Hepatocyte (in vitro differentiated cells): ENCODE data around the gene SPR. TPM values are rescaled to one million over a fixed set of nuclear protein-coding genes. Genes with fewer than 3 reads are reported as not detected.

Experiments
- DNase-seq: peaks from one replicate; pipeline ENCODE4 v3.0.0-alpha.2; 2016; ENCODE audit warnings: low spot score
- H2AFZ ChIP-seq: fragments of 200-600 bp; sonication (generic); 2 replicates; pipeline ENCODE4 v1.6.0; 2016; ENCODE audit warnings: antibody characterized with exemption, mild to moderate bottlenecking
- H3K27ac ChIP-seq: fragments of 200-600 bp; sonication (generic); 2 replicates; pipeline ENCODE4 v1.5.1; 2016; ENCODE audit warnings: mild to moderate bottlenecking
- H3K27me3 ChIP-seq: fragments of 200-600 bp; sonication (generic); 2 replicates; pipeline ENCODE4 v1.6.1; 2016
- H3K36me3 ChIP-seq: fragments of 200-600 bp; sonication (generic); replicated peaks from 2 replicates; pipeline ENCODE4 v1.5.1; 2016; ENCODE audit warnings: low read depth; ENCODE audit not compliant: insufficient read depth
- H3K4me1 ChIP-seq: fragments of 200-600 bp; sonication (generic); 2 replicates; pipeline ENCODE4 v1.5.1; 2016; ENCODE audit warnings: mild to moderate bottlenecking, moderate library complexity; ENCODE audit not compliant: insufficient read depth
- H3K4me2 ChIP-seq: fragments of 200-600 bp; sonication (generic); 2 replicates; pipeline ENCODE4 v1.6.0; 2016
- H3K4me3 ChIP-seq: fragments of 200-600 bp; sonication (generic); 2 replicates; pipeline ENCODE4 v1.5.1; 2016; ENCODE audit warnings: mild to moderate bottlenecking
- H3K79me2 ChIP-seq: fragments of 200-600 bp; sonication (generic); 2 replicates; pipeline ENCODE4 v1.6.0; 2017; ENCODE audit warnings: mild to moderate bottlenecking
- H3K9me2 ChIP-seq: fragments of 200-600 bp; sonication (generic); replicated peaks from 2 replicates; pipeline ENCODE4 v1.6.0; 2017; ENCODE audit warnings: mild to moderate bottlenecking; ENCODE audit not compliant: insufficient read depth
- H3K9me3 ChIP-seq: fragments of 200-600 bp; sonication (generic); 2 replicates; pipeline ENCODE4 v1.5.1; 2016; ENCODE audit warnings: low read depth, mild to moderate bottlenecking
- H4K20me1 ChIP-seq: fragments of 200-600 bp; sonication (generic); 2 replicates; pipeline ENCODE4 v1.6.0; 2016; ENCODE audit warnings: mild to moderate bottlenecking; ENCODE audit not compliant: insufficient read depth, poor library complexity, severe bottlenecking
- CTCF ChIP-seq: fragments of 200-600 bp; sonication (generic); IDR thresholded peaks from 2 replicates; pipeline ENCODE4 v1.5.1; 2016; ENCODE audit warnings: antibody characterized with exemption, mild to moderate bottlenecking; ENCODE audit not compliant: poor library complexity
- EZH2 ChIP-seq: fragments of 200-600 bp; sonication (generic); IDR thresholded peaks from 2 replicates; pipeline ENCODE4 v1.6.1; 2016; ENCODE audit warnings: antibody characterized with exemption, mild to moderate bottlenecking, borderline replicate concordance
- EZH2phosphoT487 ChIP-seq: fragments of 200-600 bp; sonication (generic); IDR thresholded peaks from one replicate; pipeline ENCODE4 v1.6.1; 2018; ENCODE audit warnings: antibody characterized with exemption, mild to moderate bottlenecking, low read depth, moderate library complexity; ENCODE audit not compliant: unreplicated experiment, severe bottlenecking
- WGBS: methylation state at CpG from one replicate; pipeline ENCODE4 v1.1.6; 2016; ENCODE audit warnings: low lambda C conversion rate; ENCODE audit errors: missing lambda C conversion rate; 5-methylcytosine and 5-hydroxymethylcytosine counted together
- polyA plus RNA-seq: library from polyadenylated mRNA; unstranded; fragments of >200 nt; fragmentation: Nextera tagmentation; extraction: Ambion mirVana; gene quantifications from 2 replicates; pipeline ENCODE4 v1.2.1, GENCODE V29; 2016
- total RNA-seq: library from RNA; depleted of rRNA; stranded (reverse); fragments of >200 nt; gene quantifications from 2 replicates; pipeline ENCODE4 v1.2.3, GENCODE V29; 2014

The SPR gene
- total and polyA plus RNA-seq, 2 experiments from 2014 or later: 44.8 to 63.3 TPM

- Histone ChIP-seq H3K4me1 (no peaks in the 10 kb centered on the region), H3K9me2 (no peaks in the 10 kb centered on the region), H3K9me3 (no peaks in the 10 kb centered on the region), H3K4me3 (no peak overlapping the region), H3K36me3 (no peaks in the 10 kb centered on the region), H4K20me1 (no peaks in the 10 kb centered on the region), H3K27ac (no peak overlapping the region), H3K79me2 (no peaks in the 10 kb centered on the region), H3K4me2 (no peak overlapping the region), H2AFZ (no peak overlapping the region), H3K27me3 (peaks cover 41% of the 10 kb centered on the region)
- 59% methylated on average over 5 of the region's 5 CpGs for WGBS
- TF ChIP-seq CTCF: no peak
- no peak for TF ChIP-seq EZH2phosphoT487
- TF ChIP-seq EZH2: no peak
- no peak for DNase-seq
Measured at GRCh38 chr2:72932045-72932740, 45.0 kb downstream of the SPR start.

- no peak overlapping the region for H3K27ac ChIP-seq
- no peaks in the 10 kb centered on the region for H3K4me1 ChIP-seq
- DNase-seq: no peak
- no peaks in the 10 kb centered on the region for H3K79me2 ChIP-seq
- no peaks in the 10 kb centered on the region for H3K36me3 ChIP-seq
- H3K4me3 ChIP-seq: no peak overlapping the region
- TF ChIP-seq EZH2 (no peak), EZH2phosphoT487 (no peak), CTCF (no peak)
- H3K9me3 ChIP-seq: no peaks in the 10 kb centered on the region
- no peak overlapping the region for H3K4me2 ChIP-seq
- WGBS: 92% methylated on average over 4 of the region's 4 CpGs
- H4K20me1 ChIP-seq: no peaks in the 10 kb centered on the region
- no peak overlapping the region for H2AFZ ChIP-seq
- no peaks in the 10 kb centered on the region for H3K9me2 ChIP-seq
- H3K27me3 ChIP-seq: peaks cover 35% of the 10 kb centered on the region
Measured at GRCh38 chr2:72932805-72933204, 45.6 kb downstream of the SPR start.

- no peak for DNase-seq
- TF ChIP-seq EZH2 (no peak), CTCF (no peak), EZH2phosphoT487 (no peak)
- Histone ChIP-seq H3K9me2 (no peaks in the 10 kb centered on the region), H2AFZ (no peak overlapping the region), H3K36me3 (no peaks in the 10 kb centered on the region), H3K79me2 (no peaks in the 10 kb centered on the region), H3K4me1 (no peaks in the 10 kb centered on the region), H3K4me3 (no peak overlapping the region), H3K27ac (no peak overlapping the region), H3K27me3 (peaks cover 31% of the 10 kb centered on the region), H4K20me1 (no peaks in the 10 kb centered on the region), H3K4me2 (no peak overlapping the region), H3K9me3 (no peaks in the 10 kb centered on the region)
- 92% methylated on average over 5 of the region's 5 CpGs for WGBS
Measured at GRCh38 chr2:72933207-72933606, 46.0 kb downstream of the SPR start.
